Suprapubic skin (tissue), 4 donors: ENCODE measurements around the gene PIGO.

Experiments used
- EP300 ChIP-seq: sonication (generic); formaldehyde crosslinking; IDR thresholded peaks from one replicate; pipeline ENCODE4 v1.6.1; 2017; ENCODE audit warnings: antibody characterized with exemption
- POLR2A ChIP-seq, 2 donors: fragments of 450-650 bp; IDR thresholded peaks; one replicate each; pipeline ENCODE4 v1.6.1; 2017; ENCODE audit warnings: antibody characterized with exemption in 2 of 2, mild to moderate bottlenecking in 2 of 2, moderate library complexity in 2 of 2
- POLR2AphosphoS5 ChIP-seq, 3 donors: sonication (generic); formaldehyde crosslinking; IDR thresholded peaks; one replicate each; pipeline ENCODE4 v1.6.1; 2017; ENCODE audit warnings: antibody characterized with exemption in 3 of 3
- TF ChIP-seq, protein P1 (sequence below), 2 donors: fragments of 200-600 bp in 1 of 2; fragments of 450-650 bp in 1 of 2; sonication (generic) in 1 of 2; IDR thresholded peaks; one replicate each; pipeline ENCODE4 v1.5.1; 2016 to 2019; ENCODE audit warnings: antibody characterized with exemption in 2 of 2, mild to moderate bottlenecking in 1 of 2, moderate library complexity in 1 of 2

DNA sequence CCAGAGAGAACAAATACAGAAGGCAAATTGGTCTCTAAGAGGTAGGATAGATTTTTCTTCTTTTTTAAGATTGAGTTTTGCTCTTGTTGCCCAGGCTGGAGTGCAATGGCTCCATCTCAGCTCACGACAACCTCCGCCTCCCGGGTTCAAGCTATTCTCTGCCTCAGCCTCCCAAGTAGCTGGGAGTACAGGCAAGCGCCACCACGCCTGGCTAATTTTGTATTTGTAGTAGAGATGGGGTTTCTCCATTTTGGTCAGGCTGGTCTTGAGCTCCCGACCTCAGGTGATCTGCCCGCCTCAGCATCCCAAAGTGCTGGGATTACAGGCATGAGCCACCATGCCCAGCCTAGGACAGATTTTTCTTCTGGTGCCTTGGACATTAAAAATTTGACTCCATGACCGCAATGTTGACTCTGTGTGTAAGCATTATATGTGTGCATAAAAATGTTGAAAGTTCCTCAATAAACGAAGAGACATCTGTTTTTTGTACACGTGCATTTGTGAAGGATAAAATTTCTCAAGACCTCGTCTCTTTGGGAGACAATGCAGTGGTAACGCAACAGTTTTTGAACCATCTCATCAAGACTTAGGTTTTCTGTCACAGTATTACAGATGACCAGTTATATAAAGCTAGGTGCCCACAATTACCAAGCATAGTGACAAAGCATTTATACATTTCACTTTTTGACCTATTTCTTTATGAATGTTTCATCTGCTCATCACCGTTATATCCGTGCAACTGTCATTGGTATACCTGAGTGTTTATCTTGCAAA lies 41.3 kb downstream of the PIGO start:
- TF ChIP-seq, protein P1, sequence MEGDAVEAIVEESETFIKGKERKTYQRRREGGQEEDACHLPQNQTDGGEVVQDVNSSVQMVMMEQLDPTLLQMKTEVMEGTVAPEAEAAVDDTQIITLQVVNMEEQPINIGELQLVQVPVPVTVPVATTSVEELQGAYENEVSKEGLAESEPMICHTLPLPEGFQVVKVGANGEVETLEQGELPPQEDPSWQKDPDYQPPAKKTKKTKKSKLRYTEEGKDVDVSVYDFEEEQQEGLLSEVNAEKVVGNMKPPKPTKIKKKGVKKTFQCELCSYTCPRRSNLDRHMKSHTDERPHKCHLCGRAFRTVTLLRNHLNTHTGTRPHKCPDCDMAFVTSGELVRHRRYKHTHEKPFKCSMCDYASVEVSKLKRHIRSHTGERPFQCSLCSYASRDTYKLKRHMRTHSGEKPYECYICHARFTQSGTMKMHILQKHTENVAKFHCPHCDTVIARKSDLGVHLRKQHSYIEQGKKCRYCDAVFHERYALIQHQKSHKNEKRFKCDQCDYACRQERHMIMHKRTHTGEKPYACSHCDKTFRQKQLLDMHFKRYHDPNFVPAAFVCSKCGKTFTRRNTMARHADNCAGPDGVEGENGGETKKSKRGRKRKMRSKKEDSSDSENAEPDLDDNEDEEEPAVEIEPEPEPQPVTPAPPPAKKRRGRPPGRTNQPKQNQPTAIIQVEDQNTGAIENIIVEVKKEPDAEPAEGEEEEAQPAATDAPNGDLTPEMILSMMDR (IDR thresholded peaks at IDR 0.05) = no peak
- TF ChIP-seq POLR2AphosphoS5 (IDR thresholded peaks at IDR 0.05) = no peak
- no peak for TF ChIP-seq EP300
- no peak for TF ChIP-seq POLR2A (IDR thresholded peaks at IDR 0.05)
